Heart left ventricle (tissue), 16 donors: ENCODE data around the gene GNAQ. TPM values are rescaled to one million over a fixed set of nuclear protein-coding genes. Genes with fewer than 3 reads are reported as not detected.

ENCODE experiments used
- ATAC-seq, 4 donors: fragments of 200-7000 bp; cut with Tn5 transposase; one replicate each; pipeline ENCODE4 v1.9.1; 2020 to 2022; ENCODE audit warnings: moderate library complexity in 4 of 4, mild to moderate bottlenecking in 3 of 4, moderate number of reproducible peaks in 1 of 4
- DNase-seq, 5 donors: peaks; one replicate each; pipeline ENCODE4 v3.0.0-alpha.2; 2020
- H3K27ac ChIP-seq, 12 donors: fragments of 200-600 bp; sonication (generic) in 4 of 12; one replicate each; pipeline versions ENCODE4 v1.5.0 to v1.8.0; 2016 to 2022; ENCODE audit warnings: mild to moderate bottlenecking in 2 of 12
- H3K27me3 ChIP-seq, 9 donors: fragments of 200-600 bp; sonication (generic) in 2 of 9; one replicate each; pipeline versions ENCODE4 v1.5.1 to v1.8.0; 2016 to 2022; ENCODE audit warnings: mild to moderate bottlenecking in 3 of 9
- H3K36me3 ChIP-seq, 9 donors: fragments of 200-600 bp; sonication (generic) in 2 of 9; one replicate each; pipeline versions ENCODE4 v1.5.0 to v1.8.0; 2018 to 2022; ENCODE audit warnings: mild to moderate bottlenecking in 2 of 9
- H3K4me1 ChIP-seq, 12 donors: fragments of 200-600 bp; sonication (generic) in 4 of 12; one replicate each; pipeline versions ENCODE4 v1.5.0 to v1.8.0; 2016 to 2022; ENCODE audit warnings: mild to moderate bottlenecking in 3 of 12
- H3K4me3 ChIP-seq, 12 donors: fragments of 200-600 bp; sonication (generic) in 4 of 12; one replicate each; pipeline versions ENCODE4 v1.5.0 to v1.8.0; 2017 to 2022; ENCODE audit warnings: mild to moderate bottlenecking in 9 of 12, moderate library complexity in 4 of 12
- H3K9me3 ChIP-seq, 12 donors: fragments of 200-600 bp; sonication (generic) in 4 of 12; one replicate each; pipeline versions ENCODE4 v1.5.0 to v1.8.0; 2016 to 2022; ENCODE audit warnings: mild to moderate bottlenecking in 1 of 12
- CTCF ChIP-seq, 12 donors: fragments of 200-600 bp; sonication (generic) in 4 of 12; IDR thresholded peaks; one replicate each; pipeline versions ENCODE4 v1.5.0 to v1.8.0; 2018 to 2022; ENCODE audit warnings: antibody characterized with exemption in 12 of 12, mild to moderate bottlenecking in 5 of 12
- POLR2A ChIP-seq, 2 donors: fragments of 450-650 bp; IDR thresholded peaks; one replicate each; pipeline ENCODE4 v1.6.1; 2017; ENCODE audit warnings: antibody characterized with exemption in 2 of 2, mild to moderate bottlenecking in 2 of 2, moderate library complexity in 2 of 2
- WGBS, 4 donors: extraction: QIAGEN DNeasy Blood & Tissue Kit in 2 of 4; methylation state at CpG; one replicate each; pipeline versions ENCODE4 v1.1.5 to v1.1.7; 2013 to 2018; 5-methylcytosine and 5-hydroxymethylcytosine counted together
- intact Hi-C, 10 donors: fragments of 100-400 bp; cut with DNase I; formaldehyde crosslinking; loops; one replicate each; pipeline versions ENCODE4 v1.11.1 to v1.14.2; 2022
- polyA plus RNA-seq, 2 donors: library from polyadenylated mRNA; stranded (reverse); fragments of 200-250 nt; gene quantifications; one replicate each; pipeline ENCODE4 v1.2.3, GENCODE V29; 2013
- total RNA-seq, 9 donors: library from RNA; depleted of rRNA in 2 of 9; stranded (reverse); fragments of >200 nt in 2 of 9; fragmentation: NEBNext Ultra II Directional in 3 of 9; extraction: Animal tissue kit (Norgen Biotek cat#: 25700) in 3 of 9; gene quantifications; one replicate each; pipeline versions ENCODE4 v1.1.0 to v1.2.4, GENCODE V29; 2016 to 2023
- donor health status: ischemic (EF 13 %, LVEDD 7.1; RV severe dilation, severe dysfunction).
- donor health status: healthy with polysubstance abuse.
- donor health status: DM: no; HTN: yes; CAD: no.
- donor health status: DM: no; HTN: no; CAD: no.
- donor health status: ischemic (EF 25% LVEDD 6.9; RV normal size, moderate dysfunction).
- donor health status: ischemic (EF 25% LVEDD 5.7; RV mildly dilated, moderate dysfunction).
- donor health status: healthy.
- donor health status: DM: yes; HTN: yes; CAD: no.
- donor health status: ischemic (EF 35%, LVEDD 5.7; RV mildly dilated, moderate dysfunction).
- donor health status: nonischemic (EF 11% LVEDD 7.7; RV severe dilation, severe dysfunction).
- donor health status: DM: yes; HTN: yes; CAD: no.
- donor health status: PGD.
- donor health status: ischemic (EF 29% LVEDD 5.4; RV normal size, mild dysfunction).
- donor health status: nonischemic (EF 23%, LVEDD 6.1; RV moderate dilation, normal function).

GNAQ gene
- total and polyA plus RNA-seq, 11 donors, result 4.8 to 34.1 (median 11.3) TPM

GRCh38 chr9:77945798-77946197 lies 85.8 kb downstream of the GNAQ start:
- H3K9me3 ChIP-seq, result no peaks in the 10 kb centered on the region
- TF ChIP-seq CTCF (IDR thresholded peaks at IDR 0.05) (no peak), POLR2A (IDR thresholded peaks at IDR 0.05) (no peak)
- H3K27me3 ChIP-seq, result no peaks in the 10 kb centered on the region
- H3K27ac ChIP-seq, result peak overlapping the region in 5 of 12 donors; percentile 3 to 92 (median 65)
- H3K4me3 ChIP-seq, result peak overlapping the region in 1 of 12 donors; percentile 34
- H3K36me3 ChIP-seq, result no peaks in the 10 kb centered on the region
- no peak for DNase-seq
- peak; percentile 38 to 66 (median 51) for ATAC-seq
- intact Hi-C loops, result no loop called here
- peaks cover 0 to 89% (median 49%) of the 10 kb centered on the region in 12 donors for H3K4me1 ChIP-seq
- WGBS, 4 donors, result 66 to 74% (median 69%) methylated on average over 5 of the region's 5 CpGs

GRCh38 chr9:77944556-77945243 lies 86.9 kb downstream of the GNAQ start:
- Histone ChIP-seq H3K9me3 (no peaks in the 10 kb centered on the region), H3K27me3 (no peaks in the 10 kb centered on the region), H3K4me3 (peak overlapping the region in 1 of 12 donors; percentile 23), H3K4me1 (peaks cover 0 to 80% (median 40%) of the 10 kb centered on the region in 12 donors), H3K27ac (peak overlapping the region; percentile 3 to 92 (median 48)), H3K36me3 (no peaks in the 10 kb centered on the region)
- intact Hi-C loops, result no loop called here
- DNase-seq (peak in 4 of 5 donors; percentile 35 to 53 (median 44)), ATAC-seq (peak; percentile 65 to 79 (median 71))
- TF ChIP-seq POLR2A (IDR thresholded peaks at IDR 0.05), result no peak
- peak in 7 of 12 donors; percentile 12 to 39 (median 18) for TF ChIP-seq CTCF (IDR thresholded peaks at IDR 0.05)
- 61 to 69% (median 66%) methylated on average over 6 of the region's 6 CpGs for WGBS, 4 donors

- WGBS, 4 donors, result 75 to 95% (median 90%) methylated on average over 4 of the region's 4 CpGs
- DNase-seq (no peak), ATAC-seq (no peak)
- intact Hi-C loops, result no loop called here
- no peak for TF ChIP-seq POLR2A (IDR thresholded peaks at IDR 0.05)
- no peak for TF ChIP-seq CTCF (IDR thresholded peaks at IDR 0.05)
- Histone ChIP-seq H3K4me1 (peaks cover 0 to 76% (median 34%) of the 10 kb centered on the region in 12 donors), H3K4me3 (no peak overlapping the region), H3K36me3 (no peaks in the 10 kb centered on the region), H3K27ac (peak overlapping the region in 1 of 12 donors; percentile 92), H3K27me3 (no peaks in the 10 kb centered on the region), H3K9me3 (no peaks in the 10 kb centered on the region)
Measured at GRCh38 chr9:77943057-77943456, 88.6 kb downstream of the GNAQ start.

- no peaks in the 10 kb centered on the region for H3K27me3 ChIP-seq
- no peak overlapping the region for H3K4me3 ChIP-seq
- 71 to 86% (median 82%) methylated on average over 2 of the region's 2 CpGs for WGBS, 4 donors
- H3K9me3 ChIP-seq, result no peaks in the 10 kb centered on the region
- H3K27ac ChIP-seq, result no peak overlapping the region
- intact Hi-C loops, result no loop called here
- no peaks in the 10 kb centered on the region for H3K36me3 ChIP-seq
- no peak for DNase-seq
- TF ChIP-seq POLR2A (IDR thresholded peaks at IDR 0.05) (no peak), CTCF (IDR thresholded peaks at IDR 0.05) (no peak)
- peaks cover 0 to 66% (median 1%) of the 10 kb centered on the region in 12 donors for H3K4me1 ChIP-seq
- no peak for ATAC-seq
Measured at GRCh38 chr9:77939149-77939668, 92.4 kb downstream of the GNAQ start.
